Activated effector memory CD4-positive, alpha-beta T cell treated with Interleukin-2 at 50 U/mL for 16 hours (primary cell): Measurements from ENCODE around the gene HIRIP3.

Experiments used
- DNase-seq: peaks from one replicate; pipeline ENCODE4 v3.0.0-alpha.2; 2020

Gene HIRIP3

DNA sequence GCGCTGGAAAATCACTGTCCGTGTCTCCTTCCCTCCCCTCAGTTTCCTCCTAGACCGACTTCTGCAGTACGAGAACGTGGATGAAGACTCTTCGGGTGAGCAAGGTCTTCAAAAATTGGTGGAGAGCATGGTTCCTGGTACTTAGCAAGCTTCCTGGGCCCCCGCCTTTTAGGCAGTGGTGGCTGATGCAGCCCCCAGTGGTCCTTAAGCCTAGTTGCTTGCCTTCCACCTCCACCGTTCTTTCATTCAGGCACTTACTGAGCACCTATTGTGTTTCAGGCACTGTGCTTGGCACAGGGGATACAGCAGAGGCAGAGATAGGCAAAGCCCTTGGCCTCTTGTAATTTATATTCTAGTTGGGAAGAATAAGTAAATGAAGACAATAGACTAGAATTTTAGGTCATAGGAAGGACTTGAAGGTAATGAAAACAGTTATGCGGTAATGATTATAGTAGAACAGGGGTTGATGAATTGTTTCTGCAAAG, 1.4 kb upstream of the HIRIP3 start:
- no peak for DNase-seq

GRCh38 chr16:29995911-29996765, 721 bp upstream of the HIRIP3 start, which contains the start of gene INO80E:
TSS of gene INO80E (plus strand) at chr16:29996241. CDS start at chr16:29996311, 70 bp downstream.
- DNase-seq = peak; percentile 99

GRCh38 chr16:29994600-29995323, 655 bp downstream of the HIRIP3 start:
- peak; percentile 66 for DNase-seq

GRCh38 chr16:29993903-29994599, 1.4 kb downstream of the HIRIP3 start:
- no peak for DNase-seq

GRCh38 chr16:29993191-29993902, 2.1 kb downstream of the HIRIP3 start:
- DNase-seq = no peak

DNA sequence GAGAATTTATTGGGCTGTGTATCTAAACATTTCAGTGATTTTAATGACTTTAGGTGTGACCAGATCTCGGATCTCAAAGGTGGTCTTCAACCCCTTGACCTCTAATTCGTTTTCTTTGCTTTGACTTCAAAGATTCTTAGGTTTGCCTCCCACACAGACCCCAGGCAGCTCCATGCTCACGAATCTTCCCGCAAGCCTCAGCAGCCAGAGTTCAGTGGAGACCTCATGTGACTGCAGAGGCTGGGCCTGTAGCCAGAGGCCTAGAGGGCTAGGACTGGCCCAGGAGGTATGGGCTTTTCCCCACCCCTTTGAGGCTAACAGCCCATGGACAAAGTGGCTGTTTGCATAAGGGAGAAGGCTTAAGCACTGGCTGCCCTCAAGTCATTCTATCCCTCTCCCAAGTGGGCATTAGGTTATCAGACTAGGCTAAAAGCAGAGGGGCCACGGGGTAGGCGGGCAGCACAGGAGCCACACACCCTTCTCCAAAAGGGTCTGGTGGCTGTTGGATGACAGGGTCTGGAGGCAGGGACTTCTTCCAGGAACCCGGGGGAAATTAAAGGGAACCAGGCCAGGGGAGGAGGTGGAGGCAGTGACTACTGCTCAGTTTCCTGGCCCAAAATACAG, 3.0 kb downstream of the HIRIP3 start:
- DNase-seq = no peak

DNA sequence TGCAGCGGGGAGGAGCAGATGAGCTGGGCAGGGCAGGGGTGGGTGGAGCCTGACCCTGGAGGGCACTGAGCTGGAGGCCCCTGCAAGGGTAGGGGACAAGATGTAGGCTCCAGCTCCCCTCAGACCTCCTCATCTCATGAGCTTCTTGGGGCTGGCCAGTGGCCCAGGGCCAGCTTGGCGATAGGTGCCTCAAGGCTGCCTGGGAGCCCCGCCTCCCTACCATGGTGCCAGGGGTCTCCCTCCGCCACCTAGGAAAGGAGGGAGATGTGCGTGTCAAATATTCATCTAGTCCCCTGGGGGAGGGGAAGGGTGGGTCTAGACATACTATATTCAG, 3.9 kb downstream of the HIRIP3 start:
- DNase-seq = no peak

GRCh38 chr16:29990883-29991570, 4.4 kb downstream of the HIRIP3 start:
- DNase-seq = no peak

DNA sequence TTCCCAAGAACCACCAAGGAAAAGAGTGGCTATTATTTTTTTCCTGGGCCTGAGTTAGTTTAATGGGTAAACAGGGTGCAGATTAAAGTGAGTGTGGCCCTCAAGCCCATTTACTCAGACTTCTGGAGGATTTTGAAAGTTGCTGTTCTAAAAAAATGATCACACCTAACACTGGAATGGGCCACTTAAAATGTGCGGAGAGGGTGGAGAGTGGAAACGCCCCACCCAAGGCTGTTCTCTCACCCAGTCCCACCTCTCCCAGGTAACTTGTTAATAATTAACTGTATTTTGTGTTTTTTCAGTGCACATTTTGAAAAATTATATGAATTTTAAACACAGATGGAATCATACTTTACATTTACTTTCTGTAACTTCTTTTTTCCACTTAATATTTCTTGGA, 5.4 kb downstream of the HIRIP3 start:
- DNase-seq = no peak

- DNase-seq = no peak
Observed at GRCh38 chr16:29989111-29989858, 6.1 kb downstream of the HIRIP3 start.

DNA sequence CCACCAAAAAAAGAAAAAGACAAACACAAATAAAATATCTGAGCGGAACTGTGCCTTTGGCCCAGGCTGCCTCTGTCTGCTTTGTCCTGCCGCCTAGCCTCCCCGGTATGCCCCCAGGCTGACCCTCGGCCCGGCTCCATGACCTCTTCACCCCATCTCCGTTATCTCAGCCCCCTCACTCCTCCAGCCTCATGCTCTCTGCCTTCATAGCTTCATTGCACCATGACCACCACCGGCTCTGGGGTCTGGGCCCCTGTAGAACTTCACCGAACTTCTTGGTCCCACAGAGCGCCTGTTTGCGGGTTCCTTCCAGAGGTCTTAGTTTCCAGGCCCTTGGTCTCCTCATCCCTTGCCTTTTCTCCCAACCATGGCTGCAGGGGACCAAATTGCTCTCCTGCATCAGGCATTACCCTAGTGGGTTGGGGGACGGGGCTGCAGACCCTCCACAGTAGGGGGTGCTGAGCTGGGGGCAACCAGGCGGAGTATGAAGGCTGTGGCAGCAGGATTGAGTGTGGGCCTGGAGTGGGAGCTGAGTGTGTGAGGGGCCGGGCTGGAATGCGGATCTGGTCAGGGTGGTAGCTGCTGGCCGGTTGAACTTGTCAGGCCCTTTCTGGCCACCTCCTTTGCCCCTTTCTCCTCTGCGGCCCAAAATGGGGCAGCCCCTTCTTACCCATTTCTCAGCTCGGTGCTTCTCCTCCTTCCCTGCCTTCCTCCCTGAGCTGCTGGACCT, 6.9 kb downstream of the HIRIP3 start:
- DNase-seq = no peak

GRCh38 chr16:29987371-29988085, 7.9 kb downstream of the HIRIP3 start:
- no peak for DNase-seq

DNA sequence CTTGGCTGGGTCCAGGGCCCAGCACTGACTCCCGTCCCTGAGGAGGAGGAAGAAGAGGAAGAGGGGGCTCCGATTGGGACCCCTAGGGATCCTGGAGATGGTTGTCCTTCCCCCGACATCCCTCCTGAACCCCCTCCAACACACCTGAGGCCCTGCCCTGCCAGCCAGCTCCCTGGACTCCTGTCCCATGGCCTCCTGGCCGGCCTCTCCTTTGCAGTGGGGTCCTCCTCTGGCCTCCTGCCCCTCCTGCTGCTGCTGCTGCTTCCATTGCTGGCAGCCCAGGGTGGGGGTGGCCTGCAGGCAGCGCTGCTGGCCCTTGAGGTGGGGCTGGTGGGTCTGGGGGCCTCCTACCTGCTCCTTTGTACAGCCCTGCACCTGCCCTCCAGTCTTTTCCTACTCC, 8.5 kb downstream of the HIRIP3 start:
- no peak for DNase-seq

DNA sequence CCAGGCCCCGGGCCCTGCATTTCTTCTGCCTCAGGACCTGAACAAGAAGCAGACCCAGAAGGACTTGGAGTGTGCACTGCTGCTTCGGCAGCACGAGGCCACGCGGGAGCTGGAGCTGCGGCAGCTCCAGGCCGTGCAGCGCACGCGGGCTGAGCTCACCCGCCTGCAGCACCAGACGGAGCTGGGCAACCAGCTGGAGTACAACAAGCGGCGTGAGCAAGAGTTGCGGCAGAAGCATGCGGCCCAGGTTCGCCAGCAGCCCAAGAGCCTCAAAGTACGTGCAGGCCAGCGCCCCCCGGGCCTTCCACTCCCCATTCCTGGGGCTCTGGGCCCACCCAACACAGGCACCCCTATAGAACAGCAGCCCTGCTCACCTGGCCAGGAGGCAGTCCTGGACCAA, 9.2 kb downstream of the HIRIP3 start:
- no peak for DNase-seq

GRCh38 chr16:29985271-29985811, 10.1 kb downstream of the HIRIP3 start:
- DNase-seq = no peak

GRCh38 chr16:29984764-29985147, 10.7 kb downstream of the HIRIP3 start:
- DNase-seq = no peak

DNA sequence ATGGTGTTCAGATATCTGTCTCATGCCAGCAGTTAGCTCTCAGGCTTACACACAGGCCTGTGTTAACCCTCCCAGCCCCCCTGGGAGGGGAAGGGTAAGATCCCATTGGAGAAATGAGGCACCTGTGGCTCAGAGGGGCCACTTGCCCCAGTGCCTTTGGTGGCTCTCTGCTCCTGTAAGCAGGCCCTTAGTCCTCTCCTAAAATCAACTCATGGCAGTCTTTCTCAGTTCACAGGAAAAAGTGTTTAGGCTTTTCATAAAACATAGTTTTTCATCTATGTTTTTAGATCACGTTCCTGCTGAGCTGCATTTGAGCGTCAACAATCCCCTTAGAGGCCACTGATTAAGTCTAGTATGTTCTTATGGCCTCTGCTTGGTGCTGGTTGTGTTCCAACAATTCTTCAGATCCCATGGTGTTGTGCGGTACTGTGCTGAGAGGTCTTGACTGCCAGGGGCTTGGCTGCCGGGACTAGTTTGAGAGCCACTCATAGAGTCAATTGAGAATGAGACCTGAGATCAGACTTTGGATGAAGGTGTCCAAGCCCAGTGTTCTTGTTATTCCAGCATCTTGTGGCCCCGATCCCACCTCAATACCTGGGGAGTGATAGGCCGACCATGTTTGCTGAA, 11.2 kb downstream of the HIRIP3 start:
- no peak for DNase-seq

GRCh38 chr16:29983420-29984136, 11.8 kb downstream of the HIRIP3 start:
- DNase-seq = no peak
